ENCODE results near the gene STH. TPM values are rescaled to one million over a fixed set of nuclear protein-coding genes. Genes with fewer than 3 reads are reported as not detected.
A peak's percentile ranks its signal among the peaks of the same experiment; 100 is the strongest.
"Not testable (repeated sequence)": the region's sequence is repeated elsewhere in the genome, so short reads cannot be mapped to it uniquely, and the experiment has no call there.

STH gene
- total and polyA plus RNA-seq, 4 experiments from 2014 or later, result not detected

DNA sequence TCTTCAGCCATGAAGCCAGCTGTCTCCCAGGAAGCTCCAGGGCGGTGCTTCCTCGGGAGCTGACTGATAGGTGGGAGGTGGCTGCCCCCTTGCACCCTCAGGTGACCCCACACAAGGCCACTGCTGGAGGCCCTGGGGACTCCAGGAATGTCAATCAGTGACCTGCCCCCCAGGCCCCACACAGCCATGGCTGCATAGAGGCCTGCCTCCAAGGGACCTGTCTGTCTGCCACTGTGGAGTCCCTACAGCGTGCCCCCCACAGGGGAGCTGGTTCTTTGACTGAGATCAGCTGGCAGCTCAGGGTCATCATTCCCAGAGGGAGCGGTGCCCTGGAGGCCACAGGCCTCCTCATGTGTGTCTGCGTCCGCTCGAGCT, 14.1 kb downstream of the STH start:
- POLR2A ChIA-PET (ENCODE audit: partially characterized antibody), result no interaction called here
- Histone ChIP-seq H3K27ac (ENCODE audit: low read depth, low read length) (no peak overlapping the region), H3K4me1 (ENCODE audit: insufficient read depth, low read length) (peaks cover 4% of the 10 kb centered on the region), H3K36me3 (ENCODE audit: insufficient read depth, low read length) (no peaks in the 10 kb centered on the region), H3K27me3 (ENCODE audit: insufficient read depth, low read length) (no peaks in the 10 kb centered on the region), H3K9me3 (ENCODE audit: control insufficient read depth in 1 of 2, low read length in 2 of 2) (no peaks in the 10 kb centered on the region), H3K4me3 (ENCODE audit: low read length in 2 of 2) (no peak overlapping the region)
- Mint-ChIP-seq H3K36me3 (no peaks in the 10 kb centered on the region), H3K9me3 (peaks cover 0 to 1% (median 0%) of the 10 kb centered on the region in 8 donors), H3K4me3 (no peak overlapping the region), H3K27me3 (no peaks in the 10 kb centered on the region), H3K4me1 (peaks cover 0 to 1% (median 1%) of the 10 kb centered on the region in 4 donors), H3K27ac (no peak overlapping the region)
- no peak for DNase-seq
- CTCF ChIA-PET (ENCODE audit: partially characterized antibody), result no interaction called here
- intact Hi-C loops (cut with micrococcal nuclease), result no loop called here

DNA sequence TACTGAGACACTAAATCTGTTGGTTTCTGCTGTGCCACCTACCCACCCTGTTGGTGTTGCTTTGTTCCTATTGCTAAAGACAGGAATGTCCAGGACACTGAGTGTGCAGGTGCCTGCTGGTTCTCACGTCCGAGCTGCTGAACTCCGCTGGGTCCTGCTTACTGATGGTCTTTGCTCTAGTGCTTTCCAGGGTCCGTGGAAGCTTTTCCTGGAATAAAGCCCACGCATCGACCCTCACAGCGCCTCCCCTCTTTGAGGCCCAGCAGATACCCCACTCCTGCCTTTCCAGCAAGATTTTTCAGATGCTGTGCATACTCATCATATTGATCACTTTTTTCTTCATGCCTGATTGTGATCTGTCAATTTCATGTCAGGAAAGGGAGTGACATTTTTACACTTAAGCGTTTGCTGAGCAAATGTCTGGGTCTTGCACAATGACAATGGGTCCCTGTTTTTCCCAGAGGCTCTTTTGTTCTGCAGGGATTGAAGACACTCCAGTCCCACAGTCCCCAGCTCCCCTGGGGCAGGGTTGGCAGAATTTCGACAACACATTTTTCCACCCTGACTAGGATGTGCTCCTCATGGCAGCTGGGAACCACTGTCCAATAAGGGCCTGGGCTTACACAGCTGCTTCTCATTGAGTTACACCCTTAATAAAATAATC, 14.6 kb downstream of the STH start:
- POLR2A ChIA-PET (ENCODE audit: partially characterized antibody), result no interaction called here
- Mint-ChIP-seq H3K4me3 (no peak overlapping the region), H3K27me3 (no peaks in the 10 kb centered on the region), H3K36me3 (no peaks in the 10 kb centered on the region), H3K27ac (peak overlapping the region in 1 of 7 donors; percentile 43), H3K4me1 (peaks cover 3 to 6% (median 5%) of the 10 kb centered on the region in 4 donors), H3K9me3 (peaks cover 0 to 1% (median 0%) of the 10 kb centered on the region in 8 donors)
- H3K27me3 ChIP-seq (ENCODE audit: insufficient read depth, low read length), result no peaks in the 10 kb centered on the region
- no peaks in the 10 kb centered on the region for H3K9me3 ChIP-seq (ENCODE audit: control insufficient read depth in 1 of 2, low read length in 2 of 2)
- H3K36me3 ChIP-seq (ENCODE audit: insufficient read depth, low read length), result no peaks in the 10 kb centered on the region
- no peak overlapping the region for H3K4me3 ChIP-seq (ENCODE audit: low read length in 2 of 2)
- H3K4me1 ChIP-seq (ENCODE audit: insufficient read depth, low read length), result peaks cover 9% of the 10 kb centered on the region
- intact Hi-C loops (cut with micrococcal nuclease), result no loop called here
- DNase-seq, result no peak
- CTCF ChIA-PET (ENCODE audit: partially characterized antibody), result no interaction called here
- no peak overlapping the region for H3K27ac ChIP-seq (ENCODE audit: low read depth, low read length)

DNA sequence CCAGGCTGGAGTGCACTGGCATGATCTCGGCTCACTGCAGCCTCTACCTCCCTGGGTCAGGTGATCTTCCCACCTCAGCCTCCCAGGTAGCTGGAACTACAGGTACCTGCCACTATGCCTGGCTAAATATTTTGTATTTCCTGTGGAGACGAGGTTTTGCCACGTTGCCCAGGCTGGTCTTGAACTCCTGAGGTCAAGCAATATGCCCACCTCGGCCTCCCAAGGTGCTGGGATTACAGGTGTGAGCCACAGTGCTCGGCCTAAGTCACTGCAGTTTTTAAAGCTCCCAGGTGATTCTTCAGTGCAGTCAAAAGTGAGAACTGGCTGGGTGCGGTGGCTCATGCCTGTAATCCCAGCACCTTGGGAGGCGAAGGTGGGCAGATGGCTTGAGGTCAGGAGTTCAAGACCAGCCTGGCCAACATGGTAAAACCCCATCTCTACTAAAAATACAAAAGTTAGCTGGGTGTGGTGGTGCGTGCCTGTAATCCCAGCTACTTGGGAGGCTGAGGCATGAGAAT, 20.4 kb downstream of the STH start:
- intact Hi-C loops (cut with micrococcal nuclease); H3K9me3 ChIP-seq (ENCODE audit: control insufficient read depth in 1 of 2, low read length in 2 of 2); H3K4me3 ChIP-seq (ENCODE audit: low read length in 2 of 2); H3K27me3 Mint-ChIP-seq; DNase-seq; H3K36me3 ChIP-seq (ENCODE audit: insufficient read depth, low read length); H3K4me3 Mint-ChIP-seq; H3K9me3 Mint-ChIP-seq; H3K27me3 ChIP-seq (ENCODE audit: insufficient read depth, low read length); H3K36me3 Mint-ChIP-seq: not testable (repeated sequence)
- ChIA-PET CTCF (ENCODE audit: partially characterized antibody) (interaction anchor here (0.8 to 3.4 kb wide), 9 partner anchors 10 to 194 kb away, joined by 3 to 17 read pairs (median 4); no protein-coding TSS in a partner anchor), POLR2A (ENCODE audit: partially characterized antibody) (interaction anchor here (0.6 to 2.3 kb wide), 4 partner anchors 14 to 178 kb away, joined by 3 to 13 read pairs (median 4); partner anchors contain the start of gene KANSL1)
- H3K27ac ChIP-seq (ENCODE audit: low read depth, low read length), result peak overlapping the region; percentile 42
- Mint-ChIP-seq H3K27ac (peak overlapping the region in 6 of 7 donors; percentile 83 to 96 (median 92)), H3K4me1 (peaks cover 12 to 35% (median 28%) of the 10 kb centered on the region in 4 donors)
- H3K4me1 ChIP-seq (ENCODE audit: insufficient read depth, low read length), result peaks cover 40% of the 10 kb centered on the region

DNA sequence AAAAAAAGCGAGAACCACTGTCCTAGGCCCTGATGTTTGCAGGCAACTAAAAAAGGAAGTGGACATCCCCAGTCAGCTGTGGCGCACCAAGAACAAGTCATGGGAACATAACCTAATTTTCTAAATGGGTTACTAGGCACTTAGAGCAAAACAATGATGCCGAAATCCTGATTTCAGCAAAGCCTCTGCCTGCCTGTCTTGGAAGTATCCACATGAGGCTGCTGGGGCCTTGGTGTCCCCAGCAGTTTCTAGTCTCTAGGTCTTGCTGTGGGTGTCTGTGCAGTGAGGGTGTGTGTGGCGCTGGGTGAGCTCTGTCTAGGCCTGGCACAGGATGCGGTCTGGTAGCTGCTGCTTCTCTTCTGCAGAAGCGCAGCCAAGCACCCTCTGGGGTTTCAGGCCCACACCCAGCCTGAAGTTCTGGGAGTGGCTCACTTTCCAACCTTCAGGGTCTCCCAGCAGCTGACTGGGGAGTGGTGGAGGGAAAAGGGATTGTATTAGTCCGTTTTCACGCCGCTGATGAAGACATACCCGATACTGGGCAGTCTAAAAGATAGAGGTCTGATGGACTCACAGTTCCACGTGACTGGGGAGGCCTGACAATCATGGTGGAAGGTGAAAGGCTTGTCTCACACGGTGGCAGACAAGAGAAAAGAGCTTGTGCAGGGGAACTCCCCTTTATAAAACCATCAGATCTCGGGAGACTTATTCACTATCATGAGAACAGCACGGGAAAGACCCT, 21.1 kb downstream of the STH start:
- CTCF ChIA-PET (ENCODE audit: partially characterized antibody), result interaction anchor here (0.8 to 3.4 kb wide), 7 partner anchors 9 to 193 kb away, joined by 3 to 17 read pairs (median 4); no protein-coding TSS in a partner anchor
- H3K4me3 ChIP-seq (ENCODE audit: low read length in 2 of 2), result no peak overlapping the region
- peak overlapping the region; percentile 85 to 96 (median 93) for H3K27ac Mint-ChIP-seq
- peaks cover 40% of the 10 kb centered on the region for H3K4me1 ChIP-seq (ENCODE audit: insufficient read depth, low read length)
- POLR2A ChIA-PET (ENCODE audit: partially characterized antibody), result interaction anchor here (0.6 to 2.3 kb wide), 7 partner anchors 8 to 178 kb away, joined by 3 to 13 read pairs (median 3); partner anchors contain the start of gene KANSL1
- no peaks in the 10 kb centered on the region for H3K27me3 ChIP-seq (ENCODE audit: insufficient read depth, low read length)
- H3K4me3 Mint-ChIP-seq, result peak overlapping the region; percentile 22 to 69 (median 47)
- intact Hi-C loops (cut with micrococcal nuclease), result no loop called here
- H3K9me3 Mint-ChIP-seq, result peaks cover 0 to 2% (median 0%) of the 10 kb centered on the region in 8 donors
- peaks cover under 1 to 3% of the 10 kb centered on the region in 2 donors for H3K36me3 Mint-ChIP-seq
- no peaks in the 10 kb centered on the region for H3K9me3 ChIP-seq (ENCODE audit: control insufficient read depth in 1 of 2, low read length in 2 of 2)
- H3K27me3 Mint-ChIP-seq, result no peaks in the 10 kb centered on the region
- peaks cover 12 to 35% (median 28%) of the 10 kb centered on the region in 4 donors for H3K4me1 Mint-ChIP-seq
- H3K27ac ChIP-seq (ENCODE audit: low read depth, low read length), result peak overlapping the region; percentile 42
- peak; percentile 67 to 78 (median 73) for DNase-seq
- no peaks in the 10 kb centered on the region for H3K36me3 ChIP-seq (ENCODE audit: insufficient read depth, low read length)

DNA sequence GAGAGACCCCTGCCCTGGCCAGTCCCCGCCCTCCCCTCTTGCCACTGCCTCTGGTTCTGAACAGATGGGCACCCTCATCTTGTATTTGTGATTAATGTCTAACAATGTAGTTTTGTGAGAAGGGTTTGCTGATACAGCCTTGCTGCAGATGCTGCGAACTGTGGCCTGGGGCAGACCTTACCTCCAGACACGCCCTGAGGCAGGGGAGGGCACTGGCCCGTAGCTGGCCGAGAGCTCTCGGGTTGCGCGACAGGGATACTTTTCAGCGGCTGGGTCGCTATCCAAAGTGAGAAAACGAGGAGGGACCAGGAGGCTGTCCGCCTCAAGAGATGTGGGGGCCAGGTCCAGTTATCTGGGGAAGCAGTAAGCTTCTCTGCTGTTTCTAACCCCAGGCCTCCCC, 21.9 kb downstream of the STH start:
- H3K4me1 Mint-ChIP-seq, result peaks cover 14 to 35% (median 28%) of the 10 kb centered on the region in 4 donors
- H3K27ac Mint-ChIP-seq, result peak overlapping the region in 6 of 7 donors; percentile 72 to 96 (median 94)
- peak overlapping the region; percentile 42 for H3K27ac ChIP-seq (ENCODE audit: low read depth, low read length)
- no peak for DNase-seq
- H3K4me3 ChIP-seq (ENCODE audit: low read length in 2 of 2), result no peak overlapping the region
- no peaks in the 10 kb centered on the region for H3K36me3 ChIP-seq (ENCODE audit: insufficient read depth, low read length)
- POLR2A ChIA-PET (ENCODE audit: partially characterized antibody), result interaction anchor here (1.0 to 2.3 kb wide), 4 partner anchors 9 to 172 kb away, joined by 3 to 13 read pairs (median 8); partner anchors contain the start of gene KANSL1
- no peaks in the 10 kb centered on the region for H3K27me3 Mint-ChIP-seq
- H3K4me1 ChIP-seq (ENCODE audit: insufficient read depth, low read length), result peaks cover 40% of the 10 kb centered on the region
- no peaks in the 10 kb centered on the region for H3K9me3 ChIP-seq (ENCODE audit: control insufficient read depth in 1 of 2, low read length in 2 of 2)
- peaks cover 0 to 2% (median 0%) of the 10 kb centered on the region in 8 donors for H3K9me3 Mint-ChIP-seq
- no peaks in the 10 kb centered on the region for H3K27me3 ChIP-seq (ENCODE audit: insufficient read depth, low read length)
- CTCF ChIA-PET (ENCODE audit: partially characterized antibody), result interaction anchor here (2.1 to 3.4 kb wide), 3 partner anchors 8 to 192 kb away, joined by 6 to 17 read pairs (median 10); no protein-coding TSS in a partner anchor
- intact Hi-C loops (cut with micrococcal nuclease), result no loop called here
- no peak overlapping the region for H3K4me3 Mint-ChIP-seq
- H3K36me3 Mint-ChIP-seq, result peaks cover 3 to 4% of the 10 kb centered on the region in 2 donors

DNA sequence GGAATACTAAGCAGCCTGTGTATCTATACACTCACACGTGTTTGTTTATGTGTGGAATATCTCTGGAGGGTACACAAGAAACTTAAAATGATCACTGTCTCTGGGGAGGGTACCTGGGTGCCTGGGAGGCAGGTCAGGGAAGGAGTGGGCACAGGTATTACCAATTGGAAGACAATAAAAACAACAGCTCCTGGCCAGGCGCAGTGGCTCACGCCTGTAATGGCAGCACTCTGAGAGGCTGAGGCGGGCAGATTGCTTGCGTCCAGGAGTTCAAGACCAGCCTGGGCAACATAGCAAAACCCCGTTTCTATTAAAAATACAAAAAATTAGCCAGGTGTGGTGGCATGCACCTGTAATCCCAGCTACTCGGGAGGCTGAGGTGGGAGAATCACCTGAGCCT, 24.3 kb downstream of the STH start:
- CTCF ChIA-PET (ENCODE audit: partially characterized antibody), result interaction anchor here (0.9 kb wide), 1 partner anchor 21 kb away, joined by 4 read pairs; no protein-coding TSS in a partner anchor
- H3K27me3 ChIP-seq (ENCODE audit: insufficient read depth, low read length); H3K9me3 ChIP-seq (ENCODE audit: control insufficient read depth in 1 of 2, low read length in 2 of 2); DNase-seq; H3K9me3 Mint-ChIP-seq; intact Hi-C loops (cut with micrococcal nuclease); H3K27me3 Mint-ChIP-seq; H3K4me3 ChIP-seq (ENCODE audit: low read length in 2 of 2); H3K4me3 Mint-ChIP-seq; POLR2A ChIA-PET (ENCODE audit: partially characterized antibody); H3K36me3 ChIP-seq (ENCODE audit: insufficient read depth, low read length); H3K27ac ChIP-seq (ENCODE audit: low read depth, low read length): not testable (repeated sequence)
- H3K4me1 ChIP-seq (ENCODE audit: insufficient read depth, low read length), result peaks cover 34% of the 10 kb centered on the region
- Mint-ChIP-seq H3K36me3 (peaks cover 3 to 13% of the 10 kb centered on the region in 2 donors), H3K4me1 (peaks cover 11 to 37% (median 26%) of the 10 kb centered on the region in 4 donors), H3K27ac (peak overlapping the region in 3 of 7 donors; percentile 51 to 82 (median 72))
